WTC11 (cell line): ENCODE results near the gene UBE2V1. TPM values are rescaled to one million over a fixed set of nuclear protein-coding genes. Genes with fewer than 3 reads are reported as not detected.

Source experiments
- ATAC-seq: fragments of 200-7000 bp; cut with Tn5 transposase; 2 replicates; pipeline ENCODE4 v1.10.0; 2021; ENCODE audit warnings: mild to moderate bottlenecking, moderate library complexity
- CTCF ChIA-PET: fragments of 300-600 bp; sonication (Branson Sonifier 250); formaldehyde crosslinking; loops from one replicate; lab custom pipeline; 2021; ENCODE audit warnings: antibody characterized with exemption; lab: Charles Lee
- POLR2A ChIA-PET: fragments of 350-600 bp; sonication (Branson Sonifier 250); formaldehyde crosslinking; loops from one replicate; lab custom pipeline; 2021; ENCODE audit warnings: antibody characterized with exemption; lab: Charles Lee
- DNase-seq: peaks from one replicate; pipeline ENCODE4 v3.0.0; 2021; ENCODE audit warnings: low spot score
- H3K27ac Mint-ChIP-seq: 2 replicates; pipeline ENCODE4 v1.8.0; 2021; ENCODE audit warnings: mixed read lengths
- H3K27me3 Mint-ChIP-seq: 2 replicates; pipeline ENCODE4 v1.8.0; 2021; ENCODE audit warnings: low read depth, mild to moderate bottlenecking, moderate library complexity, mixed read lengths
- H3K36me3 Mint-ChIP-seq: 2 replicates; pipeline ENCODE4 v1.8.0; 2021; ENCODE audit warnings: mixed read lengths
- H3K4me1 Mint-ChIP-seq: 2 replicates; pipeline ENCODE4 v1.8.0; 2022; ENCODE audit warnings: mixed read lengths
- H3K4me3 Mint-ChIP-seq: 2 replicates; pipeline ENCODE4 v1.8.0; 2021; ENCODE audit warnings: mild to moderate bottlenecking, moderate library complexity, mixed read lengths
- H3K9me3 Mint-ChIP-seq: 2 replicates; pipeline ENCODE4 v1.8.0; 2021; ENCODE audit warnings: mixed read lengths
- FOXK1 ChIP-seq: sonication (generic); formaldehyde crosslinking; IDR thresholded peaks from 2 replicates; pipeline ENCODE4 v1.8.0; 2022; ENCODE audit warnings: mild to moderate bottlenecking, moderate library complexity, missing genetic modification reagents
- GRHL2 ChIP-seq: fragments of 250-450 bp; sonication (Bioruptor Pico); IDR thresholded peaks from 2 replicates; pipeline ENCODE4 v1.8.0; 2022; ENCODE audit warnings: mild to moderate bottlenecking, moderate library complexity; ENCODE audit not compliant: insufficient replicate concordance, severe bottlenecking
- HMGA2 ChIP-seq: fragments of 250-450 bp; sonication (Bioruptor Pico); IDR thresholded peaks from 2 replicates; pipeline ENCODE4 v1.4.0; 2021; ENCODE audit warnings: mild to moderate bottlenecking, moderate library complexity
- MXD4 ChIP-seq: fragments of 250-450 bp; sonication (Bioruptor Pico); IDR thresholded peaks from 2 replicates; pipeline ENCODE4 v1.8.0; 2021; ENCODE audit warnings: mild to moderate bottlenecking, moderate library complexity, borderline replicate concordance
- NFE2L1 ChIP-seq: sonication (generic); formaldehyde crosslinking; IDR thresholded peaks from 2 replicates; pipeline ENCODE4 v1.8.1; 2023; ENCODE audit warnings: missing genetic modification reagents
- NFYB ChIP-seq: sonication (generic); formaldehyde crosslinking; conservative IDR thresholded peaks from 2 replicates; pipeline ENCODE4 v1.8.0; 2022; ENCODE audit warnings: low read depth, missing genetic modification reagents
- NR1H2 ChIP-seq: sonication (generic); formaldehyde crosslinking; IDR thresholded peaks from 2 replicates; pipeline ENCODE4 v1.9.0; 2021; ENCODE audit warnings: mild to moderate bottlenecking, moderate library complexity, missing genetic modification reagents
- TCF7 ChIP-seq: sonication (generic); formaldehyde crosslinking; IDR thresholded peaks from 2 replicates; pipeline ENCODE4 v1.8.0; 2022; ENCODE audit warnings: mild to moderate bottlenecking, low read depth, missing genetic modification reagents, moderate library complexity
- ZNF396 ChIP-seq: fragments of 250-450 bp; sonication (Bioruptor Pico); IDR thresholded peaks from 2 replicates; pipeline ENCODE4 v1.8.0; 2021; ENCODE audit warnings: mild to moderate bottlenecking, moderate library complexity, borderline replicate concordance
- total RNA-seq: library from RNA; stranded (reverse); gene quantifications from 3 replicates; pipeline ENCODE4 v1.2.3, GENCODE V29; 2021
- TF ChIP-seq, protein P1 (sequence below): sonication (generic); formaldehyde crosslinking; IDR thresholded peaks from 2 replicates; pipeline ENCODE4 v1.8.1; 2023; ENCODE audit warnings: mild to moderate bottlenecking, missing genetic modification reagents, borderline replicate concordance
- TF ChIP-seq, protein P2 (sequence below): fragments of 250-450 bp; sonication (Bioruptor Pico); IDR thresholded peaks from 2 replicates; pipeline ENCODE4 v1.9.0; 2021; ENCODE audit warnings: mild to moderate bottlenecking
- TF ChIP-seq, protein P3 (sequence below): sonication (generic); formaldehyde crosslinking; IDR thresholded peaks from 2 replicates; pipeline ENCODE4 v1.8.0; 2022; ENCODE audit warnings: mild to moderate bottlenecking, missing genetic modification reagents
- TF ChIP-seq, protein P4 (sequence below): sonication (generic); formaldehyde crosslinking; IDR thresholded peaks from 2 replicates; pipeline ENCODE4 v1.8.0; 2023; ENCODE audit warnings: missing genetic modification reagents, mild to moderate bottlenecking, borderline replicate concordance
- TF ChIP-seq, protein P5 (sequence below): sonication (generic); formaldehyde crosslinking; IDR thresholded peaks from 2 replicates; pipeline ENCODE4 v1.8.1; 2023; ENCODE audit warnings: mild to moderate bottlenecking, missing genetic modification reagents, moderate library complexity

UBE2V1 gene
- total RNA-seq, 1 experiment from 2014 or later = 144 TPM

DNA sequence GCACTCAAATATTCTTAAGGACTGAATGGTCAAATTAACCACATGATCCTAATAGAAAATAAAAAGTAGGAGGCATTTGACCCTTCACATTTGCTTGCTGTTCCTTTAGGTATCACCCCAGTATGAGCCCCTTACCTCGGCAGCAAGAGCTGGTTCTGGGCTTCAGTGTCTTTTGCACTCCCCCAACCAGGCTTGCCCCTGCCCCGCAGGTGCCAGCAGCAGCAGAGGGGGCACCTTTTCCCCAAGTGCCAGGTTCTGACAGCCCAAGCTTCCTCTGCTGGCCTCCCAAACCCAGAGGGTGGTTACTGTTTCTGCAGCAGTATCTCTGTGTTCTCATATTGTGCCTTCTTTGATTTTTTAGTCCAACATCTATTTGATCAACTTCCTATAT, 23.2 kb downstream of the UBE2V1 start (continued):
- TF ChIP-seq, protein P1, sequence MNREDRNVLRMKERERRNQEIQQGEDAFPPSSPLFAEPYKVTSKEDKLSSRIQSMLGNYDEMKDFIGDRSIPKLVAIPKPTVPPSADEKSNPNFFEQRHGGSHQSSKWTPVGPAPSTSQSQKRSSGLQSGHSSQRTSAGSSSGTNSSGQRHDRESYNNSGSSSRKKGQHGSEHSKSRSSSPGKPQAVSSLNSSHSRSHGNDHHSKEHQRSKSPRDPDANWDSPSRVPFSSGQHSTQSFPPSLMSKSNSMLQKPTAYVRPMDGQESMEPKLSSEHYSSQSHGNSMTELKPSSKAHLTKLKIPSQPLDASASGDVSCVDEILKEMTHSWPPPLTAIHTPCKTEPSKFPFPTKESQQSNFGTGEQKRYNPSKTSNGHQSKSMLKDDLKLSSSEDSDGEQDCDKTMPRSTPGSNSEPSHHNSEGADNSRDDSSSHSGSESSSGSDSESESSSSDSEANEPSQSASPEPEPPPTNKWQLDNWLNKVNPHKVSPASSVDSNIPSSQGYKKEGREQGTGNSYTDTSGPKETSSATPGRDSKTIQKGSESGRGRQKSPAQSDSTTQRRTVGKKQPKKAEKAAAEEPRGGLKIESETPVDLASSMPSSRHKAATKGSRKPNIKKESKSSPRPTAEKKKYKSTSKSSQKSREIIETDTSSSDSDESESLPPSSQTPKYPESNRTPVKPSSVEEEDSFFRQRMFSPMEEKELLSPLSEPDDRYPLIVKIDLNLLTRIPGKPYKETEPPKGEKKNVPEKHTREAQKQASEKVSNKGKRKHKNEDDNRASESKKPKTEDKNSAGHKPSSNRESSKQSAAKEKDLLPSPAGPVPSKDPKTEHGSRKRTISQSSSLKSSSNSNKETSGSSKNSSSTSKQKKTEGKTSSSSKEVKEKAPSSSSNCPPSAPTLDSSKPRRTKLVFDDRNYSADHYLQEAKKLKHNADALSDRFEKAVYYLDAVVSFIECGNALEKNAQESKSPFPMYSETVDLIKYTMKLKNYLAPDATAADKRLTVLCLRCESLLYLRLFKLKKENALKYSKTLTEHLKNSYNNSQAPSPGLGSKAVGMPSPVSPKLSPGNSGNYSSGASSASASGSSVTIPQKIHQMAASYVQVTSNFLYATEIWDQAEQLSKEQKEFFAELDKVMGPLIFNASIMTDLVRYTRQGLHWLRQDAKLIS = no peak
- TF ChIP-seq TCF7 (CRISPR knock-in tag) = no peak
- TF ChIP-seq GRHL2 (CRISPR knock-in tag) = no peak
- TF ChIP-seq, protein P2, sequence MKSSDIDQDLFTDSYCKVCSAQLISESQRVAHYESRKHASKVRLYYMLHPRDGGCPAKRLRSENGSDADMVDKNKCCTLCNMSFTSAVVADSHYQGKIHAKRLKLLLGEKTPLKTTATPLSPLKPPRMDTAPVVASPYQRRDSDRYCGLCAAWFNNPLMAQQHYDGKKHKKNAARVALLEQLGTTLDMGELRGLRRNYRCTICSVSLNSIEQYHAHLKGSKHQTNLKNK = no peak
- TF ChIP-seq, all 79 proteins: peak for 0

DNA sequence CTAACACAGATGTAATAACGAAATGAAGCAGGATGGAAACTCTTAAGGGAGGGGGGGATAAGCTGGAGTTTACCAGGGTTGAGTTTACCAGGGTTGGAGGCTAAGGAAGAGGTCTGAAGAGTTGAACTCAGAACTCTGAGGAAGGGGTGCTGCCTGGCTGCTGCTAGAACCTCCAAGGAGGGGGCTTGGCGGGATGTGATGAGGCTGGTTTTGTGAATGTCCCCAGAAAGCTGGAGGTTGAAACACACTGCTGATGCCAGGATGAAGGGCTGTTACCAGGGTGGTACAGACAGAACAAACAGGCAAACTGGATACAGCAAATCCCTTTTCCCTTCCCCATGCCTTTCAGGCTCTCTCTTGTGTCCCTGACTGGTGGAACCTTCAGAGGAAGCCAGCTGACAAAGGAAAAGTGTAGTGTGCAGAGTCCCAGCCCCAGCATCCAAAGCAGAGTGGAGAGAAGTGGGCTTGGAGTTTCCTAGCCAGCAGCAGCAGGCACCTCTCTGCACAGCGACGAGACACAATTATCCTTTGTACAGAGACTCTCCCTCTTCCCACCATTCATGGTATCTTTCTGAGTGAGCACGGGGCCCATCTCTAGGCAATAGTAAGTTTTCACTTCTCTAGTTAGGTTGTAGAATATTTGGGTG, 23.7 kb downstream of the UBE2V1 start:
- ChIA-PET POLR2A (interaction anchor here (0.8 to 1.2 kb wide), 2 partner anchors 9 to 11 kb away, joined by 3 read pairs; no protein-coding TSS in a partner anchor), CTCF (interaction anchor here (1.2 kb wide), 1 partner anchor 45 kb away, joined by 3 read pairs; no protein-coding TSS in a partner anchor)
- H3K27me3 Mint-ChIP-seq = no peaks in the 10 kb centered on the region
- H3K9me3 Mint-ChIP-seq = no peaks in the 10 kb centered on the region
- ATAC-seq = no peak
- no peak for DNase-seq
- H3K36me3 Mint-ChIP-seq = peaks cover 19% of the 10 kb centered on the region
- no peak overlapping the region for H3K4me3 Mint-ChIP-seq
- no peak for TF ChIP-seq NFE2L1 (CRISPR knock-in tag)
- TF ChIP-seq HMGA2 (CRISPR knock-in tag) = no peak
- no peak for TF ChIP-seq FOXK1 (CRISPR knock-in tag)
- TF ChIP-seq NR1H2 = no peak
- no peak for TF ChIP-seq ZNF396 (CRISPR knock-in tag)
- TF ChIP-seq, protein P3, sequence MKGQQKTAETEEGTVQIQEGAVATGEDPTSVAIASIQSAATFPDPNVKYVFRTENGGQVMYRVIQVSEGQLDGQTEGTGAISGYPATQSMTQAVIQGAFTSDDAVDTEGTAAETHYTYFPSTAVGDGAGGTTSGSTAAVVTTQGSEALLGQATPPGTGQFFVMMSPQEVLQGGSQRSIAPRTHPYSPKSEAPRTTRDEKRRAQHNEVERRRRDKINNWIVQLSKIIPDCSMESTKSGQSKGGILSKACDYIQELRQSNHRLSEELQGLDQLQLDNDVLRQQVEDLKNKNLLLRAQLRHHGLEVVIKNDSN (CRISPR knock-in tag) = no peak
- TF ChIP-seq, protein P1 = no peak
- TF ChIP-seq, protein P4, sequence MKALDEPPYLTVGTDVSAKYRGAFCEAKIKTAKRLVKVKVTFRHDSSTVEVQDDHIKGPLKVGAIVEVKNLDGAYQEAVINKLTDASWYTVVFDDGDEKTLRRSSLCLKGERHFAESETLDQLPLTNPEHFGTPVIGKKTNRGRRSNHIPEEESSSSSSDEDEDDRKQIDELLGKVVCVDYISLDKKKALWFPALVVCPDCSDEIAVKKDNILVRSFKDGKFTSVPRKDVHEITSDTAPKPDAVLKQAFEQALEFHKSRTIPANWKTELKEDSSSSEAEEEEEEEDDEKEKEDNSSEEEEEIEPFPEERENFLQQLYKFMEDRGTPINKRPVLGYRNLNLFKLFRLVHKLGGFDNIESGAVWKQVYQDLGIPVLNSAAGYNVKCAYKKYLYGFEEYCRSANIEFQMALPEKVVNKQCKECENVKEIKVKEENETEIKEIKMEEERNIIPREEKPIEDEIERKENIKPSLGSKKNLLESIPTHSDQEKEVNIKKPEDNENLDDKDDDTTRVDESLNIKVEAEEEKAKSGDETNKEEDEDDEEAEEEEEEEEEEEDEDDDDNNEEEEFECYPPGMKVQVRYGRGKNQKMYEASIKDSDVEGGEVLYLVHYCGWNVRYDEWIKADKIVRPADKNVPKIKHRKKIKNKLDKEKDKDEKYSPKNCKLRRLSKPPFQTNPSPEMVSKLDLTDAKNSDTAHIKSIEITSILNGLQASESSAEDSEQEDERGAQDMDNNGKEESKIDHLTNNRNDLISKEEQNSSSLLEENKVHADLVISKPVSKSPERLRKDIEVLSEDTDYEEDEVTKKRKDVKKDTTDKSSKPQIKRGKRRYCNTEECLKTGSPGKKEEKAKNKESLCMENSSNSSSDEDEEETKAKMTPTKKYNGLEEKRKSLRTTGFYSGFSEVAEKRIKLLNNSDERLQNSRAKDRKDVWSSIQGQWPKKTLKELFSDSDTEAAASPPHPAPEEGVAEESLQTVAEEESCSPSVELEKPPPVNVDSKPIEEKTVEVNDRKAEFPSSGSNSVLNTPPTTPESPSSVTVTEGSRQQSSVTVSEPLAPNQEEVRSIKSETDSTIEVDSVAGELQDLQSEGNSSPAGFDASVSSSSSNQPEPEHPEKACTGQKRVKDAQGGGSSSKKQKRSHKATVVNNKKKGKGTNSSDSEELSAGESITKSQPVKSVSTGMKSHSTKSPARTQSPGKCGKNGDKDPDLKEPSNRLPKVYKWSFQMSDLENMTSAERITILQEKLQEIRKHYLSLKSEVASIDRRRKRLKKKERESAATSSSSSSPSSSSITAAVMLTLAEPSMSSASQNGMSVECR = no peak
- no peak for TF ChIP-seq NFYB
- no peak for TF ChIP-seq MXD4 (CRISPR knock-in tag)
- TF ChIP-seq, protein P5, sequence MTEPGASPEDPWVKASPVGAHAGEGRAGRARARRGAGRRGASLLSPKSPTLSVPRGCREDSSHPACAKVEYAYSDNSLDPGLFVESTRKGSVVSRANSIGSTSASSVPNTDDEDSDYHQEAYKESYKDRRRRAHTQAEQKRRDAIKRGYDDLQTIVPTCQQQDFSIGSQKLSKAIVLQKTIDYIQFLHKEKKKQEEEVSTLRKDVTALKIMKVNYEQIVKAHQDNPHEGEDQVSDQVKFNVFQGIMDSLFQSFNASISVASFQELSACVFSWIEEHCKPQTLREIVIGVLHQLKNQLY (CRISPR knock-in tag) = no peak
- peak overlapping the region; percentile 70; the same call in 1 of the 2 replicates for H3K27ac Mint-ChIP-seq
- H3K4me1 Mint-ChIP-seq = peaks cover 25% of the 10 kb centered on the region
